Measurements from ENCODE around the gene PRKCZ.
"Not testable (repeated sequence)": the region's sequence is repeated elsewhere in the genome, so short reads cannot be mapped to it uniquely, and the experiment has no call there.

The PRKCZ gene

DNA sequence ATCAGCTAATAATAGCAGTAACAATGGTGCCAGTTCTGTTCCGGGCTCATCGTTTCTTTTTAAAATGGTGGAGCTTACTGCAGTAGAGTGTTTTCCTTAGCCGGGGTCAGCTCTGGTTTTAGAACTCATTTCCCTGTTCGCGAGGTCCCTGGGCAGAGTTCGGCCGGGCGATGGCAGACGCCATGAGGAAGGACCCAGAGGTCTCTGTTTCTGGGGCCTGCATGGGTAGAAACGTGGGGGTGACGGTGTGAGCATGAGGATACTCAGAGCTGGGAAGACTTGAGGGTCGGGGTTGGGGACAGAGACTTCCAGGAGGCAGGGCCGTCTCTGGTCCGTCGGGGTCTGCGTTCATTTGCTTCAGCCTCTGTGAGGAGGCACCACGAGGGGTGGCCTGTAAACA, 38.8 kb downstream of the PRKCZ start:
- DNase-seq = no peak

GRCh38 chr1:2090216-2090890, 40.1 kb downstream of the PRKCZ start:
- DNase-seq = no peak

GRCh38 chr1:2091611-2092604, 41.7 kb downstream of the PRKCZ start:
- no peak for DNase-seq

- no peak for DNase-seq
Observed at GRCh38 chr1:2093055-2093454, 42.8 kb downstream of the PRKCZ start.

DNA sequence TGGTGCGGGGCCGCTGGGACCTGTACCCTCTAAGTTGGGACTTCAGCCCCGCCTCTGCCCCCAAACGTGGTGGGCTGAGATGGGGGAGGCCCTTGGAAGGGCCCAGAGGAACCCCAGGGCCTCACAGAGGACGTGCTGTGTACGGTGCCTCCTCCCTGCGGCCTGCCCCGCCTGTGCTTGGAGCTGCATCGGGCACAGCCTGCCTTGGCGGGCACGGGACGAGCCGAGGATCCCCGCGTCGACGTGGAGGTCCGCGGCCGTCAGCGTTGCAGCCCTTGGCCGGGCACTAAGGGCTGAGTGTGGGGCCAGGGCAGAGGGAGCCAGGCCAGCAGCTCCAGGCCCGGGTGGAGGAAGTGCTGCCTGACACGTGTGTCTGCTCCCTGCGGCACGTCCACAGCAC, 43.4 kb downstream of the PRKCZ start:
- no peak for DNase-seq

- DNase-seq = not testable (repeated sequence)
Observed at GRCh38 chr1:2094269-2095158, 44.3 kb downstream of the PRKCZ start.

GRCh38 chr1:2095394-2095793, 45.2 kb downstream of the PRKCZ start:
- no peak for DNase-seq

GRCh38 chr1:2095981-2096736, 45.9 kb downstream of the PRKCZ start:
- DNase-seq = no peak

- DNase-seq = no peak
Observed at GRCh38 chr1:2097386-2098300, 47.4 kb downstream of the PRKCZ start.

DNA sequence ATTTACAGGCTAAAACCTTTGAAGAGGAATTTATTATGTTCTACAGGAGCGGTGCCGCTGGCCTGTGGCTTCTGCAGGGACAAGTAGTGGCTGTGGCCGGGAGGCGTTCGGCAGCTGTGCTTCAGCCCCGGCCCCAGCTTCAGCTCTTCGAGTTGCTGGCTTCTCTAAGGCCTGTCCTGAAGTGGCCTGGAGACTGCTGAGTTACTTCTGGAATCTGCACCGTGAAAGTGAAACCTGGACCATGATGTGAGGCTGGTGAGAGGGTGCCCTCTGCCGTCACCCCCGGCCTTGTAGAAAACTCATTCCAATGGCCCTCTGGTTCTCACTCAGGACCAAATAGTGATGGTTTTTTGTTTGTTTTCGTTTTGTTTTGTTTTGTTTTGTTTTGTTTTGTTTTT, 48.1 kb downstream of the PRKCZ start:
- DNase-seq = no peak

DNA sequence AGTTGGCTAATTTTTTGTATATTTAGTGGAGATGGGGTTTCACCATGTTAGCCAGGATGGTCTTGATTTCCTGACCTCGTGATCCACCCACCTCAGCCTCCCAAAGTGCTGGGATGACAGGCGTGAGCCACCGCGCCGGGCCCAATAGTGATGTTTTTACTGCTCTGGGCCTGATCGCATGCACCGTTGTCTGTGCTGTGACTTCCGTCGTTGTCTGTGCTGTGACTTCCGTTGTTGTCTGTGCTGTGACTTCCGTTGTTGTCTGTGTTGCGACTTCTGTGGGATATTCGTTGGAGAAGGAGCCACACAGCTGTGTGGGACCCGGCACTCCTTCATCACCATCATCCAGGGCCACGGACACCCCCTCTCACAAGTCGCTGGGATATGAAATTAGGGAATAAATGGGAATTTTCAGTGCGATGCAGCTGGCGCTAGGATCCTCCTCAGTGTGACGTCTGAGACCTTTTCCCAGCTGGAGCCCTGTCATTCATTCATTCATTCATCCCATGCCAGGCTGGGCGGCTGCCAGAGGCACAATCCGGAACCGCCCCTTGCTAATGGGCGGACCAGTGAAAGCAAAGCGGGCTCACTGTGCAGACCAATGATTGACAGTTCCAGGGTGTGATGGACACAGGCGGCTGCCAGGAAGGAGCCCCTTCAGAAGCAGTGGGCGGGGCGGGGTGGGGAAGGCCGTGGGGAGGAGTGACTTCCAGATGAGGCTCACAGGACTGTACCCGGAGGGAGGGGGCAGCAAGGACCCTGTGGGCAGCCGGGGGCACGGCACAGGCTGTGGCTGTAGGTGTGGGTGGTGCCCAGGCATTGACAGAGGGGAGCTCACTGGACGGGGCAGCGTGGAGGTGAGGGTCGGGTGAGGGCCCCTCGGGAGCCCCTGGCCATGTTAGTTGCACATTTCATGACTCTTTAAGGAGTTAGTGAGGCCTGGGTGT, 48.9 kb downstream of the PRKCZ start:
- DNase-seq = no peak

GRCh38 chr1:2099886-2100779, 49.9 kb downstream of the PRKCZ start:
- no peak for DNase-seq

- DNase-seq = no peak
Observed at GRCh38 chr1:2100780-2101108, 50.5 kb downstream of the PRKCZ start.

- no peak for DNase-seq
Observed at GRCh38 chr1:2101531-2101930, 51.3 kb downstream of the PRKCZ start.

GRCh38 chr1:2101946-2102345, 51.7 kb downstream of the PRKCZ start:
- DNase-seq = no peak

DNA sequence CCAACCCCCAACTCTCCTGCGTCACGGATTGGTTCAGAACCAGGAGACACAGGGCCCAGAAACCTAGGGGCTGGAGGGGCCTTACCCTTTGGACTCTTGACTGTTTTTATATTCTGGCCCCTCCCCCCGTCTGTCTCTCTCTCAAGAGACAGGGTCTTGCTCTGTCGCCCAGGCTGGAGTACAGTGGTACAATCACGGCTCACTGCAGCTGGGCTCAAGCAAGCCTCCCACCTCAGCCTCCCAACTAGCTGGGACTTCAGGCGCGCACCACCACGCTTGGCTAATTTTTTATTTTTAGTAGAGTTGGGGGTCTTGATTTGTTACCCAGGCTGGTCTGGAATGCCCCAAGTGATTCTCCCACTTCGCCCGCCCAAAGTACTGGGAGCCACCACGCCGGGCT, 52.5 kb downstream of the PRKCZ start:
- DNase-seq = no peak

DNA sequence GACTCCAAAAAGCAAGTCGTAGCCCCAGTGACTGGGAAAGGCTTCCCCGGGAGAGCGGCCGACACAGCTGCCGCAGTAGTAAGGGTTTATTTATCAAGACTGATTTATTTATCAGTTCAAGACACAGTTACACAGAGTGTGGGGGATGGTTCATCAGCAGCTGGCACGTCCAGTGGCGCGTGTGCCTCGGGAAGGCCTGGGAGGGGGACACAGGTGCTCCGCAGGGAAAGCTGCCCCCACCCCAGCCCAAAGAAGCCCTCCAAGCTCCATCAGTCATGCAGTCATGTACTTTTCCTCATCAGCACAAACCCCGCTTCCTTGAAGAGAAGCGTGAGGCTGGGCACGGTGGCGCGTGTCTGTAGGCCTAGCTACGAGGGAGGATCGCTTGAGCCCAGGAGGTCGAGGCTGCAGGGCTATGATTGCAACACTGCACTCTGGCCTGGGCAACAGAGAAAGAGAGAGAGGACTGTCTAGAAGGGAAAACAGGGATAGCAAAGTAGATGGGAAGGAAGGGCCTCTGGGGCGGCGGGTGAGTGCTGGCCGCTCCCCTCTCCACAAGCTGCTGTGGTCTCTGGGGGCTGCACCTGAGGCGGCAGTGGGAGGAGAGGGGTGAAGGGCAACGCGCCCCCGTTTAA, 53.2 kb downstream of the PRKCZ start:
- no peak for DNase-seq

- DNase-seq = no peak
Observed at GRCh38 chr1:2103901-2104590, 53.8 kb downstream of the PRKCZ start.
